Hematopoietic multipotent progenitor cell (in vitro differentiated cells): ENCODE measurements around the gene BOLA3. TPM values are rescaled to one million over a fixed set of nuclear protein-coding genes. Genes with fewer than 3 reads are reported as not detected.
A peak's percentile ranks its signal among the peaks of the same experiment; 100 is the strongest.
"Not testable (repeated sequence)": the region's sequence is repeated elsewhere in the genome, so short reads cannot be mapped to it uniquely, and the experiment has no call there.

Experiments used
- DNase-seq, 3 donors: peaks; one replicate each; pipeline ENCODE4 v3.0.0-alpha.2; 2011 to 2015; ENCODE audit warnings: low read depth in 2 of 3, low spot score in 2 of 3
- total RNA-seq: library from RNA; depleted of rRNA; stranded (reverse); fragments of >200 nt; gene quantifications from one replicate; pipeline ENCODE4 v1.2.3, GENCODE V29; 2012

Gene BOLA3
- total RNA-seq, 1 donor = 5.7 TPM

DNA sequence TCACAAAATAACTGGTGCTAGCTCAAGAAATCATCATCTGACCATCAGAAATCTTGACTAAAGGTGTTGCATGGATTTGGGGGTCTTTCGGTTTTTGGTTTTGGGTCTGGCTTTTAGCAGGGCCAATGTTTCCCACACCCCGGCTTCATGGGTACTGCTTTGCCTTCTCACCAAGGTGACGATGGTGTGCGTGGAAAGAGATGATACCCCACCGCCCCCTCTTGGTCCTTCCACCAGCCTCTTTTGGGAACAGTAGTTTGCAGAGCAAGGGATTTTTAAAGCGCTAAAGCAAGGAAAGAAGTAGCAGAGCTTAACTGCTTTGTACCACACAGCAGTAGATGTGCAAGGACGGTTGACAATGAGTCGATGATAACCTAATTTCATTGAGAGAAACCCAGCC is 42.3 kb downstream of the BOLA3 start:
- DNase-seq = no peak

DNA sequence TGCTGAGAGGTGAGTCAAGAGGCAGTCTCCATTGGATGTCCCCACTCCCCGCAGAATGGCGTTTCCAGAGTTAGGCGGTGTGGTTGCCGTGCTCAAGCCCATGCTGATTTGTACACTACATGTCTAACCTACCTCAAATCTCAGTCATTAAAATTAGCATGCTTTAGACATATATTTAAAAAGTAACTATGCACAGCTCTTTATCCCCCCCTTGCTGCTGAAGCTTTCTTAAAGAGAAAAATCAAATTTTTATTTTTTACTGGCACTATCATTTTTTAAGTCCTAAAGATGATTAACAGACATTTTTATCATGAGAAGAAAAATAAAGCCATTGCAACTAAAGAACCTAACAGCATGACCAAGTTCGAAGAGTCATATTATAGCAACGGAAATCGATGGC is 42.9 kb downstream of the BOLA3 start:
- peak in 1 of 3 donors; percentile 45 for DNase-seq

DNA sequence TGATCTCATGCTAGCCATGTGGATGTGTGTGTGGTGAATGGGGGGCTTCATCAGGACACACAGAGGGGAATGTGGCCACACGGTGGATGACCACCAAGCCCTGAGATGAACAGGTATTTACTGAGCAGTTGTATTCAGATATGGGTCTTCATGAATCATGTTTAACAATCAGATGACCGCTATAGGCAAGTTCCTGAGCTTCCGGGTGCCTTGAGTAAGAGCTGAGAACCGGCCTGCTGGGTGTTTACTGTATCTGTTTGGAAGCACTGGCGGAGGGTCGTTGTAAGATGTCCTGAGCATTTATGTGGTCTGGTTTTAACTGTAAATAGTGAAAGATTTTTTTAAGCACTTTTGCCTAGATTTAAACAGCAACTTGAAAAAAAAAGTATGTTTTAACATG is 43.9 kb downstream of the BOLA3 start:
- no peak for DNase-seq

DNA sequence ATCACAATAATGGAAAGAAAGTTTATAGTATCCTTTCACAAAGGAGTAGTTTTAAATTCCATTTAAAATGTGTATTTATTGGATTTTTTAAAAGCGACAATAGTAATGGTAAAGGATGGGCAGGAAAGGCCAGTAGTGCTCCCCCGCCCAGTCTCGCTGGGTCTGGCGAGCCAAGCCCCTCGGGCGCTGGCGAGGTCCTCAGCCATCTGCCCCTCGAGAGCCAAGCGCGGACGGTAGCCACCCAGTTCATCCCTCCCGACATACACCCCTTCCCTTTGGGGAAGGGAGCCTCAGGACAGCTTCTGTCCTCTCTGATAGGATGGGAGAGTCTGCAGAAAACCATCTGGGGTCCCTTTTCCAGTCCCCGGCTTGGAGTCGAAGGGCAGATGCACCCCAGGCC is 45.2 kb downstream of the BOLA3 start:
- DNase-seq = no peak

DNA sequence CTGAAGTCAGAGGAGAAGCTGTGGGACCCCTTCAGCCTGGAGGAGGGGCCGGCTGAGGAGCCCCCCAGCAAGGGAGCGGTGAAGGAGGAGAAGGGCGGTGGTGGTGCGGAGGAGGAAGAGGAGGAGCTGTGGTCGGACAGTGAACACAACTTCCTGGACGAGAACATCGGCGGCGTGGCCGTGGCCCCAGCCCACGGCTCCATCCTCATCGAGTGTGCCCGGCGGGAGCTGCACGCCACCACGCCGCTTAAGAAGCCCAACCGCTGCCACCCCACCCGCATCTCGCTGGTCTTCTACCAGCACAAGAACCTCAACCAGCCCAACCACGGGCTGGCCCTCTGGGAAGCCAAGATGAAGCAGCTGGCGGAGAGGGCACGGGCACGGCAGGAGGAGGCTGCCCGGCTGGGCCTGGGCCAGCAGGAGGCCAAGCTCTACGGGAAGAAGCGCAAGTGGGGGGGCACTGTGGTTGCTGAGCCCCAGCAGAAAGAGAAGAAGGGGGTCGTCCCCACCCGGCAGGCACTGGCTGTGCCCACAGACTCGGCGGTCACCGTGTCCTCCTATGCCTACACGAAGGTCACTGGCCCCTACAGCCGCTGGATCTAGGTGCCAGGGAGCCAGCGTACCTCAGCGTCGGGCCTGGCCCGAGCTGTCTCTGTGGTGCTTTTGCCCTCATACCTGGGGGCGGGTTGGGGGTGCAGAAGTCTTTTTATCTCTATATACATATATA is 46.0 kb downstream of the BOLA3 start:
- DNase-seq = no peak

DNA sequence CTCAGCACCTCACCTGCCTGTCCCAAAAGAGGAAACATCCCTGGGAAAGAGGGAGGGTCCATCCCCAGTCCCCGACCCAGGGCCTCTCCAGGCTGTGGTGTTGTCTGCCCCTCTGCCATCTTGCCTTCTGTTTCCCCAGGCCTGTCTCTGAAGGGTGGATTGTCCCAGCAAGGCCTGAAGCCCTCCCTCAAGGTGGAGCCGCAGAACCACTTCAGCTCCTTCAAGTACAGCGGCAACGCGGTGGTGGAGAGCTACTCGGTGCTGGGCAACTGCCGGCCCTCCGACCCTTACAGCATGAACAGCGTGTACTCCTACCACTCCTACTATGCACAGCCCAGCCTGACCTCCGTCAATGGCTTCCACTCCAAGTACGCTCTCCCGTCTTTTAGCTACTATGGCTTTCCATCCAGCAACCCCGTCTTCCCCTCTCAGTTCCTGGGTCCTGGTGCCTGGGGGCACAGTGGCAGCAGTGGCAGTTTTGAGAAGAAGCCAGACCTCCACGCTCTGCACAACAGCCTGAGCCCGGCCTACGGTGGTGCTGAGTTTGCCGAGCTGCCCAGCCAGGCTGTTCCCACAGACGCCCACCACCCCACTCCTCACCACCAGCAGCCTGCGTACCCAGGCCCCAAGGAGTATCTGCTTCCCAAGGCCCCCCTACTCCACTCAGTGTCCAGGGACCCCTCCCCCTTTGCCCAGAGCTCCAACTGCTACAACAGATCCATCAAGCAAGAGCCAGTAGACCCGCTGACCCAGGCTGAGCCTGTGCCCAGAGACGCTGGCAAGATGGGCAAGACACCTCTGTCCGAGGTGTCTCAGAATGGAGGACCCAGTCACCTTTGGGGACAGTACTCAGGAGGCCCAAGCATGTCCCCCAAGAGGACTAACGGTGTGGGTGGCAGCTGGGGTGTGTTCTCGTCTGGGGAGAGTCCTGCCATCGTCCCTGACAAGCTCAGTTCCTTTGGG is 47.2 kb downstream of the BOLA3 start:
- DNase-seq = no peak

DNA sequence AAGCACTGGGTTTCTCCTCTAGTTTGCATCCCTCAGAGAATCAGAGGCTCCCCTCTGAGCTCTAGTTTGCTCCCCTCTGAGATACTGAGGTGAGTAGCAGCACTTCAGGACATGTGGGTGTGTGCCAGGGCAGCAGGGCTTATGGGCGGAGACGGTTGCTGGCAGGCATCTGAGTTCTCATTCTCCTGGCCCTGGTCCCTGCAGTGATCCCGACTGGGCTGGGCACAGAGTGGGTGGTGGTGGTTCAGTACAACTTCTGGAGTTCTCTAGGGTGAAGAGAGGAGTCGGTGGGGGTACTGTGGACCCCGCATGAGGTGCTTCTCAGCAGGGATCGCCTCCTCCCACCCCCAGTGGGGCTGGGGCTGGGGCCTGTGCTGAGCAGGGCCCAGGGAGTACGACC is 47.9 kb downstream of the BOLA3 start:
- DNase-seq = no peak

DNA sequence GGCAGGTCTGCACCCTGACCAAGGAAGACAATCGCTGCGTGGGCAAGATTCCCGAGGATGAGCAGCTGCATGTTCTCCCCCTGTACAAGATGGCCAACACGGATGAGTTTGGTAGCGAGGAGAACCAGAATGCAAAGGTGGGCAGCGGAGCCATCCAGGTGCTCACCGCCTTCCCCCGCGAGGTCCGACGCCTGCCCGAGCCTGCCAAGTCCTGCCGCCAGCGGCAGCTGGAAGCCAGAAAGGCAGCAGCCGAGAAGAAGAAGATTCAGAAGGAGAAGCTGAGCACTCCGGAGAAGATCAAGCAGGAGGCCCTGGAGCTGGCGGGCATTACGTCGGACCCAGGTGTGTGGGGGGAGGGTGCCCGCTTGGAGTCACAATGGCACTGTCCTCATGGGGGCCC is 48.4 kb downstream of the BOLA3 start:
- DNase-seq = no peak

DNA sequence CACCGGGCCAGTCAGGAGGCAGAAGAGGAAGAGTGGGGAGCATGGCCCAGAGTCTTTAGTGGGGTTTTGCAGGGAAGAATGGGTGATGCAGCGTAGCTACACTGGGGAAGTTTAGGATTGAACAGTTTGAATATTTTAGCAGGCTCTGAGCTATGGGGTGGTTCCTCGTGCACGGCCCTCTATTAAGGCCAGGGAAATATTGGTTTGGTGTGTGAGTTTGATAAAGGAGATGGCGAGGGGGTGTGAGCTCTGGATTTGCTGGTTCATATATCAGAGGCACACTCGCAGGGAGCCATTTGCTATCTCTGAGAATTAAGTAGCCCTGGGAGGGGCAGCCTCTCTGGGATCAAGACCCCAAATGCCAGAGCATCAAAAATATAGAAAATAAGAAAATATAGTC is 50.1 kb downstream of the BOLA3 start:
- DNase-seq = no peak

DNA sequence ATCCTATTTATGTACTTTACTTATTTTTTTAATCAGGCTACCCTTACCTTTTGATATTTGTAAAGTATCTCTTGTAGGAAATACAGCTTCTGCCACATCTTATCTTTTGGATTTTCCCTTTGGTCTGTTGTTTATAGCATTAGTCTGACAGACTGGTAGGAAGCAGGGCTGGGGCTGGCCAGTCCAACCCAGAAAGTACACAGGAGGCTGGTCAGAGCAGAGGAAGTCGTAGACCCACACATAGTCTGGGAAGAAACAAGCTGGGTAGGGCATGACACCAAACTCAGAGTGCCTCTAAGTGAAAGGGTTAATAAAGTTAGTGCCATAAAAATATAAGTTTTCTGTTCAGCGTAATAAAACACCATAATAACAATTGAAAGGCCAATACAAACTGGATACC is 51.7 kb downstream of the BOLA3 start:
- DNase-seq = no peak

DNA sequence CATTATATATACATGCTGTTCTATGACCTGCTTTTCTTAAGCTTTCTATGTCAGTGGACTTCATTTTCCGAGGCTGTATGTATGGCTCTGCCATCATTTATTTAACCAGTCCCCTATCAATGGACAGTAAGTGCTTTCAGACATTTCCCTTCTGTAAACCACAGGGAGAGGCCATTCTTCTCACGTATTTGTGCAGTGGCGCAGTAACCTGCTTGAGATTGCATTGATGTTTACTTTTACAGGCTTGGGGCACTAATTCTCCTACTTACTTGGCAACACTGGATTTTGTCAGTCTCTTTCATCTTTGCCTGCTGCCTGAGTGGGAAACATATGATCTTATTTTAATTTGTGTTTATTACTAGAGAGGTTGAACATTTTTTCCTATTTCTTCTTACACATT is 52.1 kb downstream of the BOLA3 start:
- no peak for DNase-seq

DNA sequence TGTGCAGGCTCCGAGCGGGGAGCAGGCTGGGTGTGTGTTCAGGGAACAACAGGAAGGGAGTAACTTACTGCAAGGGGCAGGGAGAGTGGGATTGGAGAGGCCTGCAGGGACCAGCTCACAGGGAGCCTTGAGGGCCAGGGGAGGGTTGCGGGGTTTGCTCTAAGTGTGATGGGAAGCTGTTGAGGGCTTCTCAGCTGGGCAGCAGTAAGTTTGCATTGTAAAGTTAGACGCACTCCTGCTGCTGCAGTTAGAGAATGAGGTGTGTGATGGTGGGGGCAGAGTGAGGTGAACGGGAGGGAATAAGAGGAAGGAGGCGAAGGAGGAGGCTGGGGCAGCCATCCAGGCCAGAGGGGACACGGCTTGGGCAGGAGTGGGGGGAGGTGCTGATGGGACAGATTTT is 53.4 kb downstream of the BOLA3 start:
- no peak for DNase-seq

DNA sequence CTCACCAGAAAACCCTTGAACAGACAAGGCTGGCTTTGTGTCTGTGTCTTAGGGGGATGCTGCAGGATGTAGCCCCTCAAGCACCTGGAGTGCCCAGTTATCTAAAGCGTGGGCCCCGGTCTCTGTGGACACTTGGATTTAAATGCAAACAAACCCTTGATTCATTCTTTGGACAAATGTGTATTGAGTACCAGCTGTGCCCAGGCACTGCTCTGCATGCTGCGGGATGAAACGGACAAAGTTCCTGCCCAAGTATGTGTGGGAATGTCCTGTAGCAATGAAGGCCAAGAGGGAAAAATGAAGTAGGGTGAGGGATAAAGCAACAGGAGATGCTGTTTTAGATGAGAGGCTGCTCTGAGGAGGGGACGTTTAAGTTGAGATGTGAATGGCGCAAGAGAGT is 53.9 kb downstream of the BOLA3 start:
- no peak for DNase-seq

DNA sequence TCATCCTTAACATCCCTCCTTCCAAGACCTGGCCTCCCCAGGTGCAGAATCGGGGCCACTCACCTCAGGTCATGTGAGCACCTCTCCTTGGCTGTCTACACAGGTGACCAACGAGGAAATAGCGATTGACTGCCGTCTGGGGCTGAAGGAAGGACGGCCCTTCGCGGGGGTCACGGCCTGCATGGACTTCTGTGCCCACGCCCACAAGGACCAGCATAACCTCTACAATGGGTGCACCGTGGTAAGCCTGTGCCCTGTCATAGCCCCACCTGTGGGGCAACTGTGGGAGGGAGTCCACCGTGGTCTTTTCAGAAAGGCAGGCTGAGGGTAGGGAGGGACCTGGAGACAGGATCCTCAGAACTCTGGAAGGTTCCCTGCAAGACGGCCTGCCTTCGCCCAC is 54.3 kb downstream of the BOLA3 start:
- no peak for DNase-seq

DNA sequence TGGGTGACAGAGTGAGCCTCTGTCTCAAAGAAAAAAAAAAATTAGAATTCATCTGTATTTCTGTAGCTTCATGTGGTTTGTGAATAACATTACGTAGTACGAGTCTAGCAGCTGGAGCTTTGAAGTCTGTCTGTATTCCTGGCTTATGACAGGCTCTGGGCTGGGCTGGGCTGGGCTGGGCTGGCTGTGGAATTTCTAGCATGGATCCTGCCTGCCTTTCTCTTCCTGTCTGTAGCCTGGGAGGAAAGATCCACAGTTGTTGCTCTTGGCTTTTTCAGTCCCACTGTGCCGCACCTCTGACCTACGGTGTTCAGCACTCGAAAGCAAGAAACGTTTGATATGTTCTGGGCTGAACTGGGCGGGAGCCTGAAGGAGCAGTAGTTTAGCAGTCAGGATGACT is 55.4 kb downstream of the BOLA3 start:
- DNase-seq = no peak

DNA sequence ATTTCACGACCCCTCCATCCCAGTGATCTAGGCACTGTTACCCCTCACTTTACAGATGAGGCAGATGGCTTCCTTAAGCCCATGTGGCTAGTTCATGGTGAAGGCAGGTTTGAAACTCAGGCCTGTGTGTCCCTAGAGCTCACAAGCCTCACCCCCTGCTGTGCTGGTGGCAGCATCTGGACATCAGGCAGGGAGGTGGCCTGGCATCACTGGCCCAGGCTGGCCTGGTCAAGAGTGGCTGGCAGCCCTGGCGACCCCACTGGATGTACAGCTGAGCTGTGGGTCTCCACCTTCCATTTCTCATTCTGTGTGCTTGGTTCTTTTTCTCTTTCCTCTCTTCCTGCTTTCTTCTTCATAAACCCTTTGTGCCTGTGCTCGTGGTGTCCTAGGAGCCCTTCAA is 56.3 kb downstream of the BOLA3 start:
- no peak for DNase-seq

DNA sequence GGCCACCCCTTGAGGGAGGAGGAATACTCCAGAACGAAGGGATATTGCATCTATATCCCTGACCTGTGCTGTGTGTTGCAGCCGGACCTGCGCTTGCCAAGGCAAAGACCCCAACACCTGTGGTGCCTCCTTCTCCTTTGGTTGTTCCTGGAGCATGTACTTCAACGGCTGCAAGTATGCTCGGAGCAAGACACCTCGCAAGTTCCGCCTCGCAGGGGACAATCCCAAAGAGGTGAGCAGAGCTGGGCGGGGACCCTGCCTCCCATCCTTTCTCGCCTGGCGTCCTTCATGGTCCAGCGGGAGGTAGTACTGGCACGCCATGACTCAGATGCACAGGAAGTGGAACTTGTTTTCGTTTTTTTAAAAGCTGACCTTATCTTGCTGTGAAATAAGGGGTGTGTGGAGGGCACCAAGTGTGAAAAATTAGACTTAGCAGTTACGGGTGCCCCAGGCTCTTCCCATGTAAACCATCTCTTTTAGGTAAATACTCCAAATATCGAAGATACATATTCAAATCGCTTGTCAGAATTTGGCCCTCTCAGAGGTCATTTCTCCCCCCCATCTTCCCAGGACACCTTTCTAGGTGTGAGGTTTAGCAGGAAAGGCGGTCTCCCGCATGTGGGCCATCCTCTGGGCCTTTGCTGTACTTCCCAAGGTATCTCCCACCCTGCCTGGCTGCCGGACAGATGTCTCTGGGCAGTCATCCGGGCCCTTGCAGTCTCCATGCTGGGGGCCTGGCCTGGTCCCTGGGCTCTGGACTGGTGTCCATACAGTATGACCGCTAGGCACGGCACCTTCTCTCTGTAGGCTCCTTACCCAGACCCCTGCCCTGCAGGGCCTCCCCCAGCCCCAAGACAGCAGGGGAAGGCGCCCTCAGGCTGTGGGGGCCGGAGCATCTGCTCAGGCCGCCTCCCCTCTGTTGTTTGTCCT is 57.6 kb downstream of the BOLA3 start:
- DNase-seq = no peak

DNA sequence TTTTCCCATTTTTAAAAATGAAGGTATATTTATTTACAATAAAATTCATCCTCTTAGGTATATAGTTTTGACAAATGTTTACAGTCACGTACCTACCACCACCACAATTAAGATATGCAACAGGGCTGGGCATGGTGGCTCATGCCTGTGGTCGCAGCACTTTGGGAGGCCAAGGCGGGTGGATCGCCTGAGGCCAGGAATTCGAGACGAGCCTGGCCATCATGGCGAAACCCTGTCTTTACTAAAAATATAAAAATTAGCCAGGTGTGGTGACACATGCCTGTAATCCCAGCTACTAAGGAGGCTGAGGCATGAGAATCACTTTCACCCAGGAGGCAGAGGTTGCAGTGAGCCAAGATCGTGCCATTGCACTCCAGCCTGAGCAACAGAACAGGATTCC is 59.0 kb downstream of the BOLA3 start:
- DNase-seq = not testable (repeated sequence)

DNA sequence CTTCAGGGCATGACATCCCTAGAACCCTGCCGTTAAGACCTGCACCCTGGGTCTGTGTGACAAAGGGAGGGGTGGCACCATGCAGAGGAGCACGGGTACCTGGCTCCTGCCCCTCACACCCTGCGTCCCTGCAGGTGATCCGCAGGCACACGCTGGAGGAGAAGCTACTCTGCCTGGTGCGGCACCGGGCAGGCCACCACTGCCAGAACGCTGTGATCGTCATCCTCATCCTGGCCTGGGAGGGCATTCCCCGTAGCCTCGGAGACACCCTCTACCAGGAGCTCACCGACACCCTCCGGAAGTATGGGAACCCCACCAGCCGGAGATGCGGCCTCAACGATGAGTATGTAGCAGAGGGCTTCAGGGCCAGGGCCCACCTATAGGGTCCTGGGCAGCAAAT is 60.0 kb downstream of the BOLA3 start:
- DNase-seq = no peak

DNA sequence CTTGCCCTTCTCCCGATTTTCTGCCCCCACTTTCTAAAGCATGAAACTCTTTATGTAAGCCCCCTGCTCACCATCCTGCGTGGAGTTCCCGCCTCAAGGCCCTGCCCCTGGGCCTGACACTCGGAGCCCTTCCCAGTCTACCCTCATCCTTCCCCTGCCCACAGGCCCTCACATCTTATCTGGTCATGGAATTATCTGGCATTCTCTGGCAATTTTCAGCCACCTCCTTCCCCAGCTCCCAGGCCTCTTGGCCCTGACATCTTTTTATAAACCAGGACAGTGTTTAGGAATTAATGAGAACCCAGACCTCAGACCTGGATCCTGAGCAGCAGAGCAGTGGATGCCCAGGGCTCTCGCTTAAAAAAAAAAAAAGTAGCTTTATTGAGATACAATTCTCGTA is 61.7 kb downstream of the BOLA3 start:
- DNase-seq = no peak
